MM.1S (cell line): ENCODE data around the gene CHN2.

Experiments used
- DNase-seq: peaks from one replicate; pipeline ENCODE4 v3.0.0-alpha.2; 2015
- H2AFZ ChIP-seq: fragments of 300-600 bp; sonication (generic); 2 replicates; pipeline ENCODE4 v1.6.0; 2016; ENCODE audit warnings: antibody characterized with exemption, low read length
- H3F3A ChIP-seq: fragments of 300-600 bp; sonication (generic); 2 replicates; pipeline ENCODE4 v1.6.1; 2016; ENCODE audit warnings: mild to moderate bottlenecking, antibody characterized with exemption, low read length, moderate library complexity, mixed read lengths; ENCODE audit not compliant: insufficient read depth
- H3K27ac ChIP-seq: fragments of 300-600 bp; sonication (generic); 2 replicates; pipeline ENCODE4 v1.5.1; 2016; ENCODE audit warnings: mild to moderate bottlenecking, low read length
- H3K27me3 ChIP-seq: fragments of 300-600 bp; sonication (generic); replicated peaks from 2 replicates; pipeline ENCODE4 v1.6.0; 2016; ENCODE audit warnings: low read length; ENCODE audit not compliant: insufficient read depth
- H3K36me3 ChIP-seq: fragments of 300-600 bp; sonication (generic); replicated peaks from 2 replicates; pipeline ENCODE4 v1.6.1; 2016; ENCODE audit warnings: mild to moderate bottlenecking, low read length, mixed read lengths; ENCODE audit not compliant: insufficient read depth
- H3K4me1 ChIP-seq: fragments of 300-600 bp; sonication (generic); 2 replicates; pipeline ENCODE4 v1.6.1; 2016; ENCODE audit warnings: low read length, mixed read lengths
- H3K4me2 ChIP-seq: fragments of 300-600 bp; sonication (generic); 2 replicates; pipeline ENCODE4 v1.6.0; 2016; ENCODE audit warnings: low read depth, low read length
- H3K4me3 ChIP-seq: fragments of 300-600 bp; sonication (generic); 2 replicates; pipeline ENCODE4 v1.5.1; 2016; ENCODE audit warnings: low read length, mixed read lengths
- H3K79me2 ChIP-seq: fragments of 300-600 bp; sonication (generic); 2 replicates; pipeline ENCODE4 v1.6.1; 2016; ENCODE audit warnings: mixed run types, low read length, mixed read lengths
- H3K9ac ChIP-seq: fragments of 300-600 bp; sonication (generic); 2 replicates; pipeline ENCODE4 v1.6.1; 2016; ENCODE audit warnings: low read length, mixed read lengths
- H3K9me2 ChIP-seq: fragments of 300-600 bp; sonication (generic); replicated peaks from 2 replicates; pipeline ENCODE4 v1.6.1; 2016; ENCODE audit warnings: mild to moderate bottlenecking, low read length, mixed read lengths; ENCODE audit not compliant: insufficient read depth
- H3K9me3 ChIP-seq: fragments of 300-600 bp; sonication (generic); replicated peaks from 2 replicates; pipeline ENCODE4 v1.6.1; 2016; ENCODE audit warnings: mild to moderate bottlenecking, low read length, mixed read lengths; ENCODE audit not compliant: insufficient read depth
- H4K20me1 ChIP-seq: fragments of 300-600 bp; sonication (generic); 2 replicates; pipeline ENCODE4 v1.6.1; 2016; ENCODE audit warnings: mild to moderate bottlenecking, low read length, moderate library complexity, mixed read lengths; ENCODE audit not compliant: insufficient read depth
- CTCF ChIP-seq: fragments of 300-600 bp; sonication (generic); IDR thresholded peaks from 2 replicates; pipeline ENCODE4 v1.5.1; 2016; ENCODE audit warnings: antibody characterized with exemption, low read length, mixed read lengths
- EZH2 ChIP-seq: fragments of 300-600 bp; sonication (generic); optimal IDR thresholded peaks from 2 replicates; pipeline ENCODE3; 2017; ENCODE audit warnings: low read depth, mild to moderate bottlenecking, antibody characterized with exemption, low read length, mixed read lengths
- EZH2phosphoT487 ChIP-seq: fragments of 300-600 bp; sonication (generic); IDR thresholded peaks from 2 replicates; pipeline ENCODE4 v1.6.1; 2018; ENCODE audit warnings: antibody characterized with exemption, low read length

Gene CHN2

GRCh38 chr7:29277436-29278215 is 83.1 kb downstream of the CHN2 start:
- Histone ChIP-seq H3F3A (no peaks in the 10 kb centered on the region), H3K4me3 (no peak overlapping the region), H3K27me3 (no peaks in the 10 kb centered on the region), H3K4me2 (no peak overlapping the region), H3K27ac (no peak overlapping the region), H3K9ac (no peak overlapping the region), H3K4me1 (no peaks in the 10 kb centered on the region), H3K79me2 (no peaks in the 10 kb centered on the region), H3K9me3 (no peaks in the 10 kb centered on the region), H3K36me3 (no peaks in the 10 kb centered on the region), H4K20me1 (no peaks in the 10 kb centered on the region), H3K9me2 (no peaks in the 10 kb centered on the region), H2AFZ (no peak overlapping the region)
- TF ChIP-seq CTCF, result no peak
- TF ChIP-seq EZH2phosphoT487, result no peak
- no peak for TF ChIP-seq EZH2
- no peak for DNase-seq

GRCh38 chr7:29278337-29279069 is 83.9 kb downstream of the CHN2 start:
- no peaks in the 10 kb centered on the region for H4K20me1 ChIP-seq
- H3K9me2 ChIP-seq, result no peaks in the 10 kb centered on the region
- DNase-seq, result no peak
- H3K27ac ChIP-seq, result no peak overlapping the region
- H3K4me1 ChIP-seq, result peaks cover 4% of the 10 kb centered on the region
- TF ChIP-seq EZH2 (no peak), EZH2phosphoT487 (no peak), CTCF (no peak)
- H3K79me2 ChIP-seq, result no peaks in the 10 kb centered on the region
- no peaks in the 10 kb centered on the region for H3K9me3 ChIP-seq
- no peaks in the 10 kb centered on the region for H3K36me3 ChIP-seq
- no peak overlapping the region for H2AFZ ChIP-seq
- no peaks in the 10 kb centered on the region for H3K27me3 ChIP-seq
- H3K9ac ChIP-seq, result no peak overlapping the region
- no peaks in the 10 kb centered on the region for H3F3A ChIP-seq
- H3K4me2 ChIP-seq, result no peak overlapping the region
- H3K4me3 ChIP-seq, result no peak overlapping the region

GRCh38 chr7:29281782-29282541 is 87.4 kb downstream of the CHN2 start:
- no peaks in the 10 kb centered on the region for H3K9me2 ChIP-seq
- H3K27me3 ChIP-seq, result no peaks in the 10 kb centered on the region
- H2AFZ ChIP-seq, result no peak overlapping the region
- H3F3A ChIP-seq, result no peaks in the 10 kb centered on the region
- DNase-seq, result no peak
- H3K9me3 ChIP-seq, result no peaks in the 10 kb centered on the region
- no peak overlapping the region for H3K4me2 ChIP-seq
- H3K9ac ChIP-seq, result no peak overlapping the region
- H3K4me1 ChIP-seq, result peaks cover 4% of the 10 kb centered on the region
- H3K79me2 ChIP-seq, result no peaks in the 10 kb centered on the region
- no peaks in the 10 kb centered on the region for H4K20me1 ChIP-seq
- H3K27ac ChIP-seq, result no peak overlapping the region
- no peak for TF ChIP-seq CTCF
- TF ChIP-seq EZH2phosphoT487, result no peak
- no peak for TF ChIP-seq EZH2
- H3K4me3 ChIP-seq, result no peak overlapping the region
- H3K36me3 ChIP-seq, result no peaks in the 10 kb centered on the region
